Measurements from ENCODE around the gene PRR15L.

GRCh38 chr17:47962901-47963300 lies 5.2 kb upstream of the PRR15L start:
- TF ChIP-seq POLR2A (IDR thresholded peaks at IDR 0.05; ENCODE audit: low read length) (no peak), GATA1 (IDR thresholded peaks at IDR 0.05; ENCODE audit: low read depth, low read length) (no peak)

Measured in erythroblast (primary cell).